HG02798 (cell line): ENCODE measurements around the gene DYSF.

Experiments
- ATAC-seq: cut with Tn5 transposase; IDR thresholded peaks from one replicate; pipeline ENCODE4 v1.9.1; 2021; ENCODE audit warnings: mild to moderate bottlenecking; ENCODE audit not compliant: unreplicated experiment, poor library complexity

Gene DYSF

DNA sequence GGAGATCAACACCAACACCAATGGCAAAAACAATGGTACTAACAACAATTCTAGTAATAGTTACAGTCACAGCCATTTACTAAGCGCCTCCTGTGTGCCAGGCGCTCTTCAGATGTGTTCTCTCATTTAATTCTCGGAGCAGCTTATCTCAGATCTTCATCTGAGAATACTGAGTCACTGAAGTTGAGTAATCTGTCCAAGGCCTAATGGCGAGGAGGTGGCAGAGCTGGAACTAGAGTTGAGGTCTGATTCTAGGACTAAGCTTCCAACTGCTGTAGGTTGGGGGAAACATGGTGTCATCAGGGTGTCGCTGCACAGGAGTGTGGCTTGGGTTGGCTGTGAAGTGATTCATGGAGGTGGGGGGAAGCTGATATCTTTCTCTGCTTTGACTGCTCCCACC is 156.1 kb downstream of the DYSF start:
- no peak for ATAC-seq

DNA sequence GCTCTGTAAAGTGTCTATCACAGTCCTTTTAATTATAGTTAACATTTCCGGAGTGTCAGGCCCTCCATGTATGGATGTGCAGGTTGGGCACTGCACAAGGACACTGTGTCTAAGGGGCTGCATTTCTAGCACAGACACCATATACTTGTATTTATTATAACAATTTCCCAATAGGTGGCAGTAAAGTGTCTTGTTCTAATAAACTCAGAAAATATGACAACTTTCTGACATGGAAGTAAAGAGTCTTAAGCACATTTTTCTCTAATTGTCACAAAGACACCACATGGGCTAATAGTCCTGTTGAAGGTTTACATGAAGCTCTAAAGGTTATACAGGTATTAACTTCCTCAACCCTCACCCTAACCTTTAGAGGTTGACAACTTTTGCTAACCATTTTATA is 156.6 kb downstream of the DYSF start:
- no peak for ATAC-seq

DNA sequence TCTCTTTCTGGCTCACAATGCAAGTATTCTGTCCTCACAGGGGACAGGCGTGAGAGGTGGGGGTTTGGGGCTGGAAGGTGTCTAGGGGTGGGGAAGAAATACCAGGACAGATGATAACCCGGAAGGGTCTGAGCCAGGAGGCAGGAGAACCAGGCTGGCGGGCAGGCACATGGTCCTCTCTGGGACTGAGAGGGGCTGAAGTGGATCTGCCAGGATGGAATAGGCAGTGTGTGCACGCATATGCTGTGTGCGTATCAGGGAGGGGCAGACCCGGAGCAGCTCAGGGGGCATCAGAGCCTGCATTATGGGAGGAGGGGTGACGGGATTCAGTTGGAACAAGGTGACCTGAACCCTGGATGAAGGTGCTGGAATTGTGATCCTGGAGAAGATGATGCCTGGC is 157.3 kb downstream of the DYSF start:
- ATAC-seq = no peak

DNA sequence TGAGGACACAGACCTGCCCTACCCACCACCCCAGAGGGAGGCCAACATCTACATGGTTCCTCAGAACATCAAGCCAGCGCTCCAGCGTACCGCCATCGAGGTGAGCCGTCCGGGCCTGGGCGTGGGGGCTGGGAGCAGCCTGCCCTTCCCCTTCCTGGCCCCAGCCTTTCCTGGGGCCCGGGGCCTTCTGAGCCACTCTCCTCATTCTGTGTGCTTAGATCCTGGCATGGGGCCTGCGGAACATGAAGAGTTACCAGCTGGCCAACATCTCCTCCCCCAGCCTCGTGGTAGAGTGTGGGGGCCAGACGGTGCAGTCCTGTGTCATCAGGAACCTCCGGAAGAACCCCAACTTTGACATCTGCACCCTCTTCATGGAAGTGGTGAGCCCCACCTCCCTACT is 157.9 kb downstream of the DYSF start:
- ATAC-seq = no peak

DNA sequence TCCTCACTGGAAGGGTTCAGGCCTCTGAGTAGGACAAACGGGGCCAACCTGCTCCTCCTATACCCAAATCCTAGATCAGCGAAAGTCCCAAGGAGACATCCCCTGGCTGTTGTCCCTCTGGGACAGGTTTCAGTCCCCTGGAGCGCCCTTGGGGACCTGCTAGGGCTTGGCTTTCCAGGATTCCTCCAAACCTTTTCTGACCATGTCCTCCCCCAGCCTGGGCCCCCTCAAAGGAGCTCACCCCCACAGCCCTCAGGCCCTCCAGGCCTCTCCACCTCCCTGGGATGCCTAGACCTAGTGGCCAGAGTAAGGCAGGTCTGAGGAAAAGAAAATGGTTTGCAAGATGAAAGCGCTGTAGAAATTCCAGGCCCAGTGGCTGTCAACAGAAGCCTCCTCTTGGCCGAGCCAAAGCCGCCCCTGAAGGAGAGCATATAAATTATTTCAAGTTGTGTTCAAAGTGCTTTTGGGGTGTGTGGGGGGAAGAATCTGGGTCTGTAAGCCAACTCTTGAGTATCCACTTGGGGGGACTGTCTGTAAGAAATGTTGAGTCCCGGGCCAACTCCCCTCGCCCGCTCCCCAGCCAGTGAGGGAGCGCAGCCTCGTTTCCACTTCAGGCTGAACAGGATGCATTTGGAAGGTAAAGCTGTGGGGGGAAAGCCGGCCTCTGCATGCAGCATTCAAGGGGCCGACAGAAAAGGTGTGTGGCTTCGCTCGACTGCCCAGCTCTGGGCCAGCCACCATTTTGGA is 158.6 kb downstream of the DYSF start:
- ATAC-seq = no peak

DNA sequence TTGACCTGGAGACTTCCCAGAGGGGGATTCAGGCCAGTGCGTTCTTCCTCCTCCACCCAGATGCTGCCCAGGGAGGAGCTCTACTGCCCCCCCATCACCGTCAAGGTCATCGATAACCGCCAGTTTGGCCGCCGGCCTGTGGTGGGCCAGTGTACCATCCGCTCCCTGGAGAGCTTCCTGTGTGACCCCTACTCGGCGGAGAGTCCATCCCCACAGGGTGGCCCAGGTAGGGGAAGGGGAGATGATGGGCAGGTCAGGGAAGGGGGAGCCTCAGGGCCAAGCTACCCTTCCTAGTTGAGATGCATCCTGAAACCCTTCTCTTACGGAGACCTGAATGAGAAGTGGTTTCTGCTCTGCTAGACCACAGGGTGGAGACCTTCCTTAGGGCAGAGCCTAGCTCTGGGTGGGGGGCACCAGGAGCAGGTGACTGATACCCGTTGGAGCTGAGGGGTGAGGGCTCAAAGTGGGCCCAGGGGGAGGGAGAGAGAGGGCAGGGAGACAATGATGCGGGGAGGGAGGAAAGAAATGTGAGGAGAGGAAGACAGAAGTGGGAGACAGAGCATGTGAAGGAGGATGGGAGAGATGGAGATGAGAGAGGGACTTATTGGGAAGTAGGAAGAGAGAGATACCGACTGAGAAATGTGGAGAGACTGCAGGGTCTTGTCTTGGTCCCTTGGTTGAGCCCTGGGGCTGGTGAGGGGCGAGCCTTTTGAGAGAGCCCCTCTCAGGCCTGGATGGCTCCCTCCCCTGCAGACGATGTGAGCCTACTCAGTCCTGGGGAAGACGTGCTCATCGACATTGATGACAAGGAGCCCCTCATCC is 159.4 kb downstream of the DYSF start:
- no peak for ATAC-seq

DNA sequence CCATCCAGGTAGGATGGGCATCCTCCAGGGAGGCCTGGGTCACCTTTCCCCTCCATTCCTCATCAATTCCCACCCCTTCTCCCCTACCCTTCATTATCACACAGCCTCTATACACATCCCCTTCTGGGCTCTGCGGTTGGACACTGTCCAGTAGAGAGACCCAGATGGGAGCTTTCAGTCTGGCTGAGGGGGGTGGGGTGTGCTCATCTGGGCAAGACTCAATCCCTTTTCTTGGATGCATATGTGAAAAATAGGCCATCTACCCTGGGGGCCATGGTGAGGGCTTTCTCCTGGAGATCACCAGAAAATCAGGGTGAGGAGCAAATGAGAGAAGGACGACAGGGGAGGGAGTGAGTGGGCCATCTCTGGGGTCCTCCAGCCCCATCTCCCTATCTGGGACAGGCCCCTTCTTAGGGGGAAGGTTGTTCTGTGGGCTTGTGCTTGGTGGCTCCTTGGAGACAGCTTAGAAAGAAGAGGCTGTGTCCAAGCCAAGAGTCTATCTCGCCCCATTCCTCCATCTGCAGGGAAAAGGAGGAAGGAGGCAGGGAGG is 160.1 kb downstream of the DYSF start:
- no peak for ATAC-seq

DNA sequence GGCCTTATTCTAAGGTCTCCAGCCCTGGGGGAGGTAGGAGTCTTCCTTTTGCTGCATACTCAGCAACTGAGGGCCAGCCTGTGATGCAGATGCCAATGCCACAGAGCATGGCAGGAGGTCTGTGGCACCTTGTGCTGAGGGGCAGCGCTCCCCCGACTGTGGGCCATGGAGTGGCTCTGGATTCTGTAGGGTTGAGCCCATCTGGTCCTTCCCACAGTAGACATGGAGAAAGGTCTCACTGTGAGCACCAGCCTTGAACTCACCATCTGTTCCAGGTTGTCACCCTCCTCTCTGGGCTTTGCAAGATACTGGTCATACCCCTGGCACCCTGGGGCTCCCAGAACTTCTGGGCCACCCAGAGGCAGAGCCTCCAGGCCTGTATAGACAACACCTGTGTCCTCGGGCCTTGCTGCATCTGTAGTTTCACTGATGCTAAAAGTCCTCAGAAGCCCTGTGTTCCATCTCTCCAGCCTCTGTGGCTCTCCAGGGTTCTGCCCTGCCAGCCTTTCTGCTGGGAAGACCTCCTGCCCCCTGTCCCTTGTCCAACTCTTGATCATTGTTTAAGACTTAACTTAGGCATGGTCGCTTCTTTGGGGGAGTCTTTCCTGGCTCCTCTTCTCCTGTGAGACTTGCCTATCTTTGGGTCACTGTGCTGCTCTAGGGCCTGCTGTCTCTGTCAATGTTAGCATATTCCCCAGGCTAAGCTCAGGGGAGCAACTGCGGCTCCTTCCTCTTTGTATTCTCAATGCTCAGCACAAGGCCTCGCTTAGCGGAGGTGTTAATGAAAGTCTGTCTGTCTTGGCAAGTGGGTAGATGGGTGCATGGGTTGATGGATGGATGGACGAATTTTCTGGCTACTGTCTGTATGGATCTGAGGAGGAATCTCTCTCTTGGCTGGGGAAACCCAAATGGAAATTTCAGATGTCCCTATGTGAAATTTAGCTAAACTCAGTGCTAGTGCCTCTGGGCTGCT is 160.9 kb downstream of the DYSF start:
- no peak for ATAC-seq

- no peak for ATAC-seq
These were observed 161.8 kb downstream of the DYSF start for GRCh38 chr2:71614976-71615766.

DNA sequence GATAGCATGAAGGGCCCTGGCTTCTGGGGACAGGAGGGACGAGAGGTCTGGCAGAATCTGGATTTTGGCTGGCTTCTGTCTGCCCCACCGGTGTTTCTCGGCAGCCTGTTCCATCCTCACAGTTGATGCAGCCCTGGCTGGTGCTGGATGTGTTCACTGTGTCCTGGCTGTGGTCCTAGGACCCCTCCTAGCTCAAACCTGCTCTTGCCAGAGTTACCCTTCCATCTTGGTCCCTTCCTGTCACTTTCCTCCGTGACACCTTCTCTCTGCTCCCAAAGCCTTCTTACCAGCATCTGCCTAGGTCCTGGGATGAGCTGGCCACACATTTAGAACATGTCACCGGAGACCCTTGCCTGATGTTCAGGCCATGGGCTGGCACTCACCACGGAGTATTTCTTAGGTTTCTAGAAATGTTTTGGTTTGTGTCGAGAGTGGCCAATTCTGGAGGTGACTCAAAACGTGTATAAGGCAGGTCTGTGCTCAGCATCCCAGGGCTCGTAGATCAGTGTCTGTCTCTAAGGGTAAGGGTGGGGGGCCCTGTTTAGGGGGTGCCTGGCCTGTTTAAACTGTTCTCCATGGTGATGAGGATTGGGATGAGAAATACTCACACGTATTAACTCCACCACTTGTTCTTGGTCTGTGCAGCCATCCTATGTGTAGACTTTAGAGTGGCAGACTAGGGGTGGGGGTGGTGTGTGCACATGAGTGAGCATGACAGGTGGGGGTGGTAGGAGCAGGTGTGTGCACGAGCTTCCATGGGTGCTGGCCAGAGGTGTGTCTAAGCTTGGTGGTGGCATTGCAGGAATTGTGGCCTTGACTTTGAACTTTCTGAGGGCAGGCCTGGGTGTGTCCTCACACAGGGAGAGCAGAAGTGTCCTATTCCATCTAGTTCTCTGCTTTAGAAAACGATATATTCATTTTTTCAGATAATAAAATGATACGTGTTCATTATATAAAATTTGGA is 162.7 kb downstream of the DYSF start:
- no peak for ATAC-seq

DNA sequence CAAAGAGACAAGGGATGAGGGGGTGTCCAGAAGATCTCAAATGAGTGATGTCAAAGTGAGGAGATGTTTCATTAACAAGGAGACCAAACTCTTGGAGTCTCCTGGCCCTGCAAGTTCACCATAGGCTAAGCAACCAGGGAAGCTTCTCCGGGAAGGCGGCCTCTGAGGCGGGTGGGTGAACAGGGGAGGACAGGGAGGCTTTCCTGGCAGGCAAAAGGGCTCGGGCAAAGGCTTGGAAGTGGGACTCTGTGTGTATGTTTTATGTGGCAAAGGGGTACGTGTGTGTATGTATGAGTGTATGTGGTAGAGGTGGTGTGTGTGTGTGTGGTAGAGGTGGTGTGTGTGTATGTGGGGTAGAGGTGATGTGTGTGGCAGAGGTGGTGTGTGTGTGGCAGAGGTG is 163.9 kb downstream of the DYSF start:
- ATAC-seq = no peak

DNA sequence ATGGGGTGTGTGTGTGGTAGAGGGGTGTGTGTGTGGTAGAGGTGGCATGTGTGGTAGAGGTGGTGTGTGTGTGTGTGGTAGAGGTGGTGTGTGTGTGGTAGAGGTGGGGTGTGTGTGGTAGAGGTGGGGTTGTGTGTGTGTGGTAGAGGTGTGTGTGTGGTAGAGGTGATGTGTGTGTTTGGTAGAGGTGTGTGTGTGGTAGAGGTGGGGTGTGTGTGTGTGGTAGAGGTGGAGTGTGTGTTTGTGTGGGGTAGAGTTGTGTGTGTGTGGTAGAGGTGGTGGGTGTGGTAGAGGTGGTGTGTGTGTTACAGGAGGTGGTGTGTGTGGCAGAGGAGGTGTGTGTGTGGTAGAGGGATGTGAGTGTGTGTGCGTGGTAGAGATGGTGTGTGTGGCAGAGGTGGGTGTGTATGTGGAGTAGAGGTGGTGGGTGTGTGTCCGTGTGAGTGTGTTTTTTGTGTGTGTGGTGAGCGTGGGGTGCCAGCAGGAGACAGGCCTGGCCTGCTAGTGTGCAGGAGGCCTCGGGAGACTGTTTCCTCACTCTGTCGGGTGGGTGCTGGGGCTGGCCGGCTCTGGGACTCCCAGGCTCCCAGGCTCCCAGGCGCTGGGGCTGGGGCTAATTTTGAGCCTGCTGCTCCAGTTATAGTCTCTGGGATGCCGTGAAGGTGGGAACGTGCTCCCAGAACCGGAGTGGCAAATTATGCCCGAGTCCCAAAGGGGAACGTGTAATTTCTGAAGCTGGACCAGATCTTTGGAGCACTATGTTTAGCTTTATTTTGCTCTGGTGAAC is 165.2 kb downstream of the DYSF start:
- ATAC-seq = no peak

GRCh38 chr2:71619230-71619741 is 165.9 kb downstream of the DYSF start:
- ATAC-seq = no peak

GRCh38 chr2:71620116-71620515 is 166.8 kb downstream of the DYSF start:
- no peak for ATAC-seq

- no peak for ATAC-seq
These were observed 167.5 kb downstream of the DYSF start for GRCh38 chr2:71620851-71621251.

DNA sequence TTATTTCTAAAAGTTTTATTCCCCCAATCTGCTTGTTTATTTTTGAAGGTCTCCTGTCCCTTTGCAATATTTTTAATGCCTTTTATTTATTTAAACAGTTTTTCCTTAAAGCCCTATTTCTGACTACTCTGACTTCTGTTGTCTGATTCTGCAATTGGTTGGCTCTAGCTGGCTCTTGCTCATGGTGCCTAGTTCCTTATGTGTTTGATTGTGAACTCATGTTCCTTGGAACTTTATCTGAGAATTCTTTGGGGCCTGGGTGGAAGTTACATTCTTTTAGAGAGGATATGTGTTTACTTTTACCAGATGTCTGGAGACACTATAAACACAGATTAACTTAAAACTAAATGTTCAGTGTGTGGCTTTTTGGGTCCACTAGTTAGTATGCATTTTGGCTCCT is 175.9 kb downstream of the DYSF start:
- ATAC-seq = no peak

- ATAC-seq = no peak
These were observed 176.6 kb downstream of the DYSF start for GRCh38 chr2:71629771-71630453.
